T-helper 17 cell (primary cell): ENCODE measurements around the gene TTYH3. TPM values are rescaled to one million over a fixed set of nuclear protein-coding genes. Genes with fewer than 3 reads are reported as not detected.
"Not testable (repeated sequence)": the region's sequence is repeated elsewhere in the genome, so short reads cannot be mapped to it uniquely, and the experiment has no call there.

Experiments used
- ATAC-seq: fragments of 150-1000 bp; cut with Tn5 transposase; 2 replicates; pipeline ENCODE4 v1.10.0; 2021; ENCODE audit warnings: mild to moderate bottlenecking, moderate library complexity
- DNase-seq, 3 donors: peaks; one replicate each; pipeline versions ENCODE4 v3.0.0 to v3.0.0-alpha.2; 2020 to 2021
- H3K9me3 ChIP-seq: one replicate; pipeline ENCODE4 v1.7.0; 2013; ENCODE audit warnings: low read length, mild to moderate bottlenecking; ENCODE audit not compliant: control insufficient read depth, poor library complexity, severe bottlenecking
- H3K27ac Mint-ChIP-seq: one replicate; pipeline ENCODE4 v1.8.0; 2022; ENCODE audit warnings: mild to moderate bottlenecking, moderate library complexity, mixed read lengths
- H3K27me3 Mint-ChIP-seq: one replicate; pipeline ENCODE4 v1.8.0; 2022; ENCODE audit warnings: mixed read lengths
- H3K36me3 Mint-ChIP-seq: one replicate; pipeline ENCODE4 v1.8.0; 2022; ENCODE audit warnings: low read depth, mixed read lengths
- H3K4me1 Mint-ChIP-seq: one replicate; pipeline ENCODE4 v1.8.0; 2022; ENCODE audit warnings: mild to moderate bottlenecking, mixed read lengths
- H3K4me3 Mint-ChIP-seq: one replicate; pipeline ENCODE4 v1.8.0; 2022; ENCODE audit warnings: mild to moderate bottlenecking, moderate library complexity, mixed read lengths
- total RNA-seq, 4 donors: library from RNA in 2 of 4; stranded (reverse) in 2 of 4; gene quantifications; one replicate each; pipeline ENCODE4 v1.2.3 and lab custom pipeline; 2022 to 2026

The TTYH3 gene
- total RNA-seq, 2 donors from 2014 or later: 13.2 to 14.8 TPM

DNA sequence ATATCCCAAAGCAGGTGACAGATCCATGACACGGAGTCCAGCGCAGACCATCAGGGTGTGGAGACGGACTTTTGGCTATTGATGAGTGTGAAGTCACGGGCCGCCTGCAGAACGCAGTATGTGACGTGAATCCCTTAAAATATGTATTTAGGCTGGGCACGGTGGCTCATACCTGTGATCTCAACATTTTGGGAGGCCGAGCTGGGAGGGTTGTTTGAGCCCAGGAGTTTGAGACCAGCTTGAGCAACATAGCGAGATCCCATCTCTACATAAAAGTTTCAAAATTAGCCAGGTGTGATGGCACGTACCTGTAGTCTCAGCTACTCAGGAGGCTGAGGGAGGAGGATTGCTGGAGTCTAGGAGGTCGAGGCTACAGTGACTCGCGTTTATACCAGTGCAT is 54.3 kb downstream of the TTYH3 start:
- H3K4me3 Mint-ChIP-seq: no peak overlapping the region
- no peaks in the 10 kb centered on the region for H3K9me3 ChIP-seq
- peaks cover 46% of the 10 kb centered on the region for H3K27me3 Mint-ChIP-seq
- H3K36me3 Mint-ChIP-seq: peaks cover 5% of the 10 kb centered on the region
- DNase-seq (no peak), ATAC-seq (no peak)
- no peak overlapping the region for H3K27ac Mint-ChIP-seq
- H3K4me1 Mint-ChIP-seq: peaks cover 5% of the 10 kb centered on the region

DNA sequence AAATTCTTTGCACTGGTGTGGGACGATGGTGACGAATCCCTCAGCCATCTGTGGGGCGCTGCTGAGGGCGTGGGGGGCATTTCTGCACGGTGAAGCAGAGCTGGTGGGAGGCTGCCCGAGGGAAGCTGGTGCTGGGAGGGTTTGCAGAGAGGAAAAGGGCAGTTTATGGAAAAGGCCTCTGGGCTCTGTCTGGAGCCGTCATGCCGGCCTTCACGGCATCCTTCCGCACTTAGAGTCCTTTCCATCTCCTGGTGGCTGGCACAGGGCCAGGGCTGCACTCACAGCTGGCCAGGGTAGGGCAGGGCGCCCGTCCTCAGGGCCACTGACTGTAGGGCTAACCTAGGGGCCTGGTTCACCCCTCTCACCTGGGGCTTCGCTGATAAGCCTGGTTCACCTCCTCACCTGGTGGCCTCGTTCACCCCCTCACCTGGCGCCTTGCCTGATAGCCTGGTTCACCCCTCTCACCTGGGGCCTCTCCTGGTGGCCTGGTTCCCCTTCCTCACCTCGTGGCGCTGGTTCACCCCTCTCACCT is 55.6 kb downstream of the TTYH3 start:
- no peaks in the 10 kb centered on the region for H3K9me3 ChIP-seq
- DNase-seq (no peak), ATAC-seq (no peak)
- Mint-ChIP-seq H3K4me1 (peaks cover 5% of the 10 kb centered on the region), H3K27me3 (peaks cover 40% of the 10 kb centered on the region), H3K4me3 (peak overlapping the region; percentile 55), H3K27ac (no peak overlapping the region), H3K36me3 (peaks cover 5% of the 10 kb centered on the region)

GRCh38 chr7:2687881-2688318 is 56.1 kb downstream of the TTYH3 start, which contains the start of gene AMZ1:
Gene AMZ1 (plus strand): TSS chr7:2688202. CDS start chr7:2700452, 12,250 bp downstream.
- no peaks in the 10 kb centered on the region for H3K9me3 ChIP-seq
- Mint-ChIP-seq H3K4me3 (peak within 1 kb of the TSS; percentile 55), H3K27me3 (peaks cover 35% of the 10 kb centered on the region), H3K36me3 (peaks cover 5% of the 10 kb centered on the region), H3K4me1 (peaks cover 5% of the 10 kb centered on the region), H3K27ac (no peak within 1 kb of the TSS)
- no peak for ATAC-seq
- DNase-seq: no peak

- DNase-seq (no peak), ATAC-seq (peak; percentile 21)
- Mint-ChIP-seq H3K36me3 (peaks cover 2% of the 10 kb centered on the region), H3K4me1 (peaks cover 5% of the 10 kb centered on the region), H3K27ac (no peak overlapping the region), H3K4me3 (peak overlapping the region; percentile 39), H3K27me3 (peaks cover 32% of the 10 kb centered on the region)
- no peaks in the 10 kb centered on the region for H3K9me3 ChIP-seq
These were observed 56.9 kb downstream of the TTYH3 start for GRCh38 chr7:2688409-2689342.

DNA sequence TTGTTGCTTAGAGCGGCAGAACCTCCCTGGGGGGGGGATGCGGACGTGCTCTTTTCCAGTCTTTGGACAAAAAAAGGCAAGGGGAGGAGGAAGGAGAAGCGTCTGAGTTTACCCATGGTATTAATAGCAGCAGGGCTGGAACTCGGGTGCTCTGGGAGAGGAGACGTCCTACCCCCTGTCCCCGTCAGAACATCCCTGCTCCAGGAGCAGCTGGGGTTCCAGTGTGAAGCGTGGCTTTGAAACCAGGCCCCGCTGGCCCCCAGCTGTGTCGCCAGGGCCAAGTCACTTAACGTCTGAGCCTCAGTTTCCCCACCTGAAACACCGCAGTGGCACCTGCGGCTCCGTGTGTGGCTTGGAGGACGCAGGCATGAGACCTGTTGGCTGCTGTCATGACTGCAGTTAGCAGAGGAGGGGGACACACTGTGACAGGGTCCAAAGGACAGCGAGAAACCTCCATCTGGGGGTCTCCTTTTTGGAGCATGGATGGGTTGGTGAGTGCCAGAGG is 57.6 kb downstream of the TTYH3 start:
- H3K4me1 Mint-ChIP-seq: peaks cover 5% of the 10 kb centered on the region
- no peaks in the 10 kb centered on the region for H3K9me3 ChIP-seq
- H3K27ac Mint-ChIP-seq: no peak overlapping the region
- peaks cover 28% of the 10 kb centered on the region for H3K27me3 Mint-ChIP-seq
- no peak overlapping the region for H3K4me3 Mint-ChIP-seq
- DNase-seq (no peak), ATAC-seq (no peak)
- H3K36me3 Mint-ChIP-seq: peaks cover 2% of the 10 kb centered on the region

DNA sequence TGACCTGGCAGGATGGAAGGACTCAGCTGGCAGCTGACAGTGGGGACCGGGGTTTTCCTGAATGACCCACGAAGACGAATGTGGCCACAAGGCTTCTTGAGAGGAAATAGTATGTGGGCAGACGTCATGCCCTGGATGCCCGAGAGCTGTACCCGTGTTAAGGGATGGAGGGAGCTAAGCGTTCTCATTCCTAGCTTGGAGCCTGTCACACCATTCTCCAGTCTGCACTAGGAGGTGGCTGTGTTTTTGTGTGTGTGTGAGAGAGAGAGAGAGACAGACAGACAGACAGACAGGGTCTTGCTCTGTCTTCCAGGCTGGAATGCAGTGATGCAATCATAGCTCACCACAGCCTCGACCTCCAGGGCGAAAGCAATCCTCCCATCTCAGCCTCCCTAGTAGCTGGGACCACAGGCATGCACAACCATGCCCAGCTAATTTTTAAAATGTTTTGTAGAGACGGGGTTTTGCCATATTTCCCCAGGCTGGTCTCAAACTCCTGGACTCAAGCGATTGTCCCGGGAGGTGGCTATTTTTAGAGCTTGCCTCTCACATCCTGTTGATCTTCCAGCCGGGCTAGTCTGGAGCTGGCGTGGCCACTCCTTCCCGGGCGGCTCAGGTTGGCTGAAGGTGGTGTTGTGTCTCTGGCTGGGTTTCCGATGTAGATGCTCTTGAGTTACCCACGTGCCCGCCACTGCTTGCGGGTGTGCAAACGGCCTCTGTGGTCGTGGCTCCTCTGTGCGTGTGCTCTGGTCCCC is 58.3 kb downstream of the TTYH3 start:
- Mint-ChIP-seq H3K36me3 (peaks cover 2% of the 10 kb centered on the region), H3K27ac (no peak overlapping the region), H3K4me3 (no peak overlapping the region), H3K4me1 (peaks cover 5% of the 10 kb centered on the region), H3K27me3 (peaks cover 27% of the 10 kb centered on the region)
- H3K9me3 ChIP-seq: no peaks in the 10 kb centered on the region
- no peak for DNase-seq
- ATAC-seq: no peak

DNA sequence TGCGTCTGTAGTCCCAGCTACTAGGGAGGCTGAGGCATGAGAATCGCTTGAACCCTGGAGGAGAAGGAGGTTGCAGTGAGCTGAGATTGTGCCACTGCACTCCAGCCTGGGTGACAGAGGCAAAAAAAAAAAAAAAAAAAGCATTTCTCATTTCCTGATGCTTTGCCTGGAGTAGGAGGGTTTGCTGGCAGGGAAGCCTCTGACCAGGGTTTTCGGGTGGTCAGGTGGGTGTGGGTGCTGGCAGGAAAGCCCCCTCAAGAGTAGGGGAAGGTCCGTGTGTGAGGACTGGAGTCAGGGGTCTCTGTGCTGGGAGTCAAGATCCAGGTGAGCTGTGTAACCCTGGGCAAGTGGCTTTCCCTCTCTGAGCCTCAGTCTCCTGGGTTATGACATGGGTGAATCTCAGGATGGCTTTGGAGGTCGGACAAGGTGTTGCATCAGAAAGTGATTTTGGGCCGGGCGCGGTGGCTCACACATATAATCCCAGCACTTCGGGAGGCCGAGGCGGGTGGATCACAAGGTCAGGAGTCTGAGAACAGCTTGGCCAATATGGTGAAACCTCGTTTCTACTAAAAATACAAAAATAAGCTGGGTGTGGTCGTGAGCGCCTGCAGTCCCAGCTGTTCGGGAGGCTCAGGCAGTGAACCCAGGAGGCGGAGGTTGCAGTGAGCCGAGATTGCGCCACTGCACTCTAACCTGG is 59.4 kb downstream of the TTYH3 start:
- DNase-seq (no peak), ATAC-seq (no peak)
- H3K9me3 ChIP-seq: no peaks in the 10 kb centered on the region
- Mint-ChIP-seq H3K4me1 (peaks cover 5% of the 10 kb centered on the region), H3K27ac (no peak overlapping the region), H3K4me3 (peak overlapping the region; percentile 9), H3K27me3 (peaks cover 24% of the 10 kb centered on the region), H3K36me3 (peaks cover 2% of the 10 kb centered on the region)

DNA sequence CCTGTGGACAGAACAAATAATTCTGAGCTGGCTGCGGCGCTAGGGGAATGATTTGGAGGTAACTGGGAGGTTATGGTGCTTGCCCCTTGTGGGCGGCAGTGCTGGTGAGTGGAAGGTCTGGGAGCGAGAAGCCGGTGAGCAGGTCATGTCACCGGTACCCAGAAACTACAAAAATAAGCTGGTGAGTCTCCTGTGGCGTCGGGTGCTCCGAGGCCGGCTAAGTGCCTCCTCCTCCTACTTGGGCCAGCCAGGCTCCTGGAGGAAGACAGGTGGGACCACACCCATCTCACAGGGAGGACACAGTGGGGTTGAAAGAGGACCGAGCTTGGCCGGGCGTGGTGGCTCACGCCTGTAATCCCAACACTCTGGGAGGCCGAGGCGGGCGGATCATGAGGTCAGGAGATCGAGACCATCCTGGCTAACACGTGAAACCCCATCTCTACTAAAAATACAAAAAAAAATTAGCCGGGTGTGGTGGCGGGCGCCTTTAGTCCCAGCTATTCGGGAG is 60.2 kb downstream of the TTYH3 start:
- not testable (repeated sequence) for H3K27ac Mint-ChIP-seq

GRCh38 chr7:2692543-2692942 is 60.8 kb downstream of the TTYH3 start:
- peaks cover 2% of the 10 kb centered on the region for H3K36me3 Mint-ChIP-seq
- H3K9me3 ChIP-seq: no peaks in the 10 kb centered on the region
- ATAC-seq (no peak), DNase-seq (no peak)
- H3K27me3 Mint-ChIP-seq: peaks cover 16% of the 10 kb centered on the region
- H3K4me1 Mint-ChIP-seq: peaks cover 5% of the 10 kb centered on the region
- H3K4me3 Mint-ChIP-seq: no peak overlapping the region
- no peak overlapping the region for H3K27ac Mint-ChIP-seq

More for the DNA sequence above, 60.2 kb downstream of the TTYH3 start:
- not testable (repeated sequence) for H3K9me3 ChIP-seq, H3K4me3 Mint-ChIP-seq, H3K36me3 Mint-ChIP-seq, DNase-seq, ATAC-seq, H3K4me1 Mint-ChIP-seq
- peaks cover 21% of the 10 kb centered on the region for H3K27me3 Mint-ChIP-seq

DNA sequence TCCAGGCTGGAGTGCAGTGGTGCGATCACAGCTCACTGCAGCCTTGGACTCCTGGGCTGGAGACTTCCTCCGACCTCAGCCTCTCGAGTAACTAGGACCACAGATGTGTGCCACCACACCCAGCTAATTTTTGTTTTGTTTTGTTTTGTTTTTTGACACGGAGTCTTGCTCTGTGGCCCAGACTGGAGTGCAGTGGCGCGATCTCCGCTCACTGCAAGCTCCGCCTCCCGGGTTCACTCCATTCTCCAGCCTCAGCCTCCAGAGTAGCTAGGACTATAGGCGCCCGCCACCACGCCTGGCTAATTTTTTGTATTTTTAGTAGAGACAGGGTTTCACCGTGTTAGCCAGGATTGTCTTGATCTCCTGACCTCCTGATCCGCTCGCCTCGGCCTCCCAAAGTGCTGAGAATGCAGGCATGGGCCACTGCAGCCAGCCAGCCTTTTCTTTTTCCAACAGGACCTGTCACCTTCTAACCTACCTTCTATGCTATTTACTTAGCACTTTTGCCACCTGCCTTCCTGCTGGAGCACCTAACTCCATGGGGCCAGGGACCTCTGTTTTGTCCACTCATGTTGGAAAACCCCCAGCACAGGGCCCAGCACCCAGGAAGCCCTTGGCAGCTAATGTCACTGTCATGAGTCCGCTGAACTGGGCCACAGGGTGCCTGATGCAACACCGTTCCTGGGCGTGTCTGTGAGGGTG is 61.8 kb downstream of the TTYH3 start:
- H3K4me3 Mint-ChIP-seq, H3K36me3 Mint-ChIP-seq: not testable (repeated sequence)
- peak overlapping the region; percentile 14 for H3K27ac Mint-ChIP-seq

DNA sequence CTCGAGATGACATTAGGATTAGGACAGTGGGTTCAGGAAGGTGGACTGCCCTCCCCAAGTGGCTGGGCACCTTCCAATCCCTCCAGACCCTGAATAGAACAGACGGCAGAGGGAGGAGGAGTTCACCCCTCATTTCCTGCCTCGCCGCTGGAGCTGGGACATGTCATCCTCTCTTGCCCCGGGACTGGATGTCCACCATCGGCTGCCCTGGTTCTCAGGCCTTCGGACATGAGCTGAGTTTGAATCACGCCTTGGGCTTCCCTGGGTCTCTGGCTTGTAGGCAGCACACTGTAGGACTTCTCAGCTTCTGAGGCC is 62.3 kb downstream of the TTYH3 start:
- not testable (repeated sequence) for ATAC-seq, H3K9me3 ChIP-seq, DNase-seq, H3K4me3 Mint-ChIP-seq, H3K36me3 Mint-ChIP-seq
- H3K4me1 Mint-ChIP-seq: peaks cover 14% of the 10 kb centered on the region
- peaks cover 10% of the 10 kb centered on the region for H3K27me3 Mint-ChIP-seq
- peak overlapping the region; percentile 14 for H3K27ac Mint-ChIP-seq

More for the DNA sequence above, 61.8 kb downstream of the TTYH3 start:
- Mint-ChIP-seq H3K4me1 (peaks cover 11% of the 10 kb centered on the region), H3K27me3 (peaks cover 16% of the 10 kb centered on the region)
- not testable (repeated sequence) for DNase-seq, H3K9me3 ChIP-seq, ATAC-seq
